HepG2 (cell line): ENCODE measurements around the gene NAT9. TPM values are rescaled to one million over a fixed set of nuclear protein-coding genes. Genes with fewer than 3 reads are reported as not detected.
A peak's percentile ranks its signal among the peaks of the same experiment; 100 is the strongest.

ENCODE experiments used
- EP300 ChIP-seq, 3 experiments: sonication (generic) in 1 of 3; formaldehyde crosslinking in 1 of 3; IDR thresholded peaks; 2 replicates each; pipeline versions ENCODE4 v1.5.1 to v1.6.1; 2011 to 2020; ENCODE audit warnings: low read depth in 2 of 3, low read length in 2 of 3, borderline replicate concordance in 1 of 3, improper control_type of control experiment in 1 of 3, mild to moderate bottlenecking in 1 of 3, missing genetic modification reagents in 1 of 3, moderate library complexity in 1 of 3
- NR2F2 ChIP-seq: IDR thresholded peaks from 2 replicates; pipeline ENCODE4 v1.6.1; 2012; ENCODE audit warnings: low read depth, inconsistent platforms, borderline replicate concordance
- SOX5 ChIP-seq: IDR thresholded peaks from 2 replicates; pipeline ENCODE4 v1.6.1; 2016; ENCODE audit warnings: borderline replicate concordance
- ZIK1 ChIP-seq: sonication (generic); formaldehyde crosslinking; IDR thresholded peaks from 2 replicates; pipeline ENCODE4 v1.5.0; 2020; ENCODE audit warnings: mild to moderate bottlenecking, low read depth, missing genetic modification reagents, borderline replicate concordance
- ZNF225 ChIP-seq: sonication (generic); formaldehyde crosslinking; IDR thresholded peaks from 2 replicates; pipeline ENCODE4 v1.4.0; 2020; ENCODE audit warnings: mild to moderate bottlenecking, missing genetic modification reagents
- ZNF746 ChIP-seq: sonication (generic); formaldehyde crosslinking; IDR thresholded peaks from 2 replicates; pipeline ENCODE4 v1.8.0; 2022; ENCODE audit warnings: mild to moderate bottlenecking, missing genetic modification reagents
- polyA plus RNA-seq, 8 experiments: library from polyadenylated mRNA; depleted of rRNA in 3 of 8; stranded (reverse) in 7 of 8; unstranded in 1 of 8; fragments of >200 nt; fragmentation: Illumina TruSeq in 4 of 8; extraction: Trizol in 4 of 8; gene quantifications; 2 replicates each; pipeline versions ENCODE4 v1.2.1 to v1.2.3, GENCODE V29; 2011 to 2016; ENCODE audit warnings: low read depth in 4 of 8, missing spikeins in 1 of 8, mixed read lengths in 1 of 8; ENCODE audit not compliant: insufficient read depth in 1 of 8
- total RNA-seq, 5 experiments: library from RNA; depleted of rRNA; stranded (reverse); fragments of >200 nt; fragmentation: Illumina TruSeq; extraction: Trizol; gene quantifications; 2 replicates each; pipeline ENCODE4 v1.2.3, GENCODE V29; 2016; ENCODE audit warnings: low read depth in 1 of 5
- TF ChIP-seq, protein P1 (sequence below): sonication (generic); formaldehyde crosslinking; IDR thresholded peaks from 2 replicates; pipeline ENCODE4 v1.4.0; 2020; ENCODE audit warnings: mild to moderate bottlenecking, missing genetic modification reagents
- TF ChIP-seq, protein P2 (sequence below): sonication (generic); formaldehyde crosslinking; IDR thresholded peaks from one replicate; pipeline ENCODE4 v1.5.1; 2020; ENCODE audit warnings: mild to moderate bottlenecking, missing genetic modification reagents; ENCODE audit errors: not compliant biosample characterization
- TF ChIP-seq, protein P3 (sequence below): IDR thresholded peaks from 2 replicates; pipeline ENCODE4 v1.6.1; 2016; ENCODE audit warnings: low read depth, missing genetic modification reagents, missing compliant biosample characterization
- TF ChIP-seq, protein P4 (sequence below): sonication (generic); formaldehyde crosslinking; IDR thresholded peaks from 2 replicates; pipeline ENCODE4 v1.4.0; 2020; ENCODE audit warnings: mild to moderate bottlenecking, missing genetic modification reagents

NAT9 gene
- total and polyA plus RNA-seq, 2 of the 13 experiments (the other 11 are each of a cell fraction or from before 2014, with no cell fraction given), result 39.7 to 44.2 TPM

DNA sequence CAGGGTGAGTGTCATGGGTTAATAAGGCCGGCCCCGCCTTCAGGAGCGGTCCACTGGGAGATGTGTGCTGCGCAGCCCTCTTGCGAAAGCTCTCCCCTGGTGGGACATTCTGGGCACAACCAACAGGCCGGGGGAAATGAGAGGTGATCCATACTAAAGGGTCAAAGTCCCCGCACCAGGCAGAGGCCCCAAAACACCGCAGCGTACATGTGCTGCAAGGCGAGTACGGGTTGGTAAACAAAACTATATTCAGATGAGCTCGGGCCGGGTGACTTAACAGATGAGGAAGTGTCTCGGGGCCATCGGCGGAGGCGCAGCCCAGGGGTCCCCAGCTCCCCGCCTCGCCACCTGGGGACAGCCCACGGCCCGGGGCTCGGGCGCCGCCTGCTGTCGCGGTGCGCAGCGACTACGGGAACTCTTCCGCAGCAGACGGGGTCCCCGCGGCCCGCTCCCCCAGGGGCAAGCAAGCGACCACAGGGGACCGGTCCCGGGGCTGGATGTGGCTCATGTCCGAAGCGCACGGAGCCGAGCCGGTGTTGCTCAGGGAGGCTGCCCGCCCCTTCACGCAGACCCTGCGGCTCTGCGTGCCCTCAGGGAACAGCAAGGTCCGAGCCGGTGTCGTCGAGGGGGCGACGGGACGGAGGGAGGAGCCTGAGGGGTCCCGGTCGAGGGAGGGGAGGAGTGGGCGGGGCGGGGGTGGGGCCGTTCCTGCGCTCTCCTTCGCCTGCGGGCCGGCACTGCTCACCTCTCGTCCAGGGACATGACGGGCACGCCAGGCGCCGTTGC is 39.4 kb downstream of the NAT9 start, which contains the start of gene RAB37 (continued):
- TF ChIP-seq, protein P1, sequence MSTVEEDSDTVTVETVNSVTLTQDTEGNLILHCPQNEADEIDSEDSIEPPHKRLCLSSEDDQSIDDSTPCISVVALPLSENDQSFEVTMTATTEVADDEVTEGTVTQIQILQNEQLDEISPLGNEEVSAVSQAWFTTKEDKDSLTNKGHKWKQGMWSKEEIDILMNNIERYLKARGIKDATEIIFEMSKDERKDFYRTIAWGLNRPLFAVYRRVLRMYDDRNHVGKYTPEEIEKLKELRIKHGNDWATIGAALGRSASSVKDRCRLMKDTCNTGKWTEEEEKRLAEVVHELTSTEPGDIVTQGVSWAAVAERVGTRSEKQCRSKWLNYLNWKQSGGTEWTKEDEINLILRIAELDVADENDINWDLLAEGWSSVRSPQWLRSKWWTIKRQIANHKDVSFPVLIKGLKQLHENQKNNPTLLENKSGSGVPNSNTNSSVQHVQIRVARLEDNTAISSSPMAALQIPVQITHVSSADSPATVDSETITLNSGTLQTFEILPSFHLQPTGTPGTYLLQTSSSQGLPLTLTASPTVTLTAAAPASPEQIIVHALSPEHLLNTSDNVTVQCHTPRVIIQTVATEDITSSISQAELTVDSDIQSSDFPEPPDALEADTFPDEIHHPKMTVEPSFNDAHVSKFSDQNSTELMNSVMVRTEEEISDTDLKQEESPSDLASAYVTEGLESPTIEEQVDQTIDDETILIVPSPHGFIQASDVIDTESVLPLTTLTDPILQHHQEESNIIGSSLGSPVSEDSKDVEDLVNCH (CRISPR knock-in tag), result no peak
- TF ChIP-seq, protein P2, sequence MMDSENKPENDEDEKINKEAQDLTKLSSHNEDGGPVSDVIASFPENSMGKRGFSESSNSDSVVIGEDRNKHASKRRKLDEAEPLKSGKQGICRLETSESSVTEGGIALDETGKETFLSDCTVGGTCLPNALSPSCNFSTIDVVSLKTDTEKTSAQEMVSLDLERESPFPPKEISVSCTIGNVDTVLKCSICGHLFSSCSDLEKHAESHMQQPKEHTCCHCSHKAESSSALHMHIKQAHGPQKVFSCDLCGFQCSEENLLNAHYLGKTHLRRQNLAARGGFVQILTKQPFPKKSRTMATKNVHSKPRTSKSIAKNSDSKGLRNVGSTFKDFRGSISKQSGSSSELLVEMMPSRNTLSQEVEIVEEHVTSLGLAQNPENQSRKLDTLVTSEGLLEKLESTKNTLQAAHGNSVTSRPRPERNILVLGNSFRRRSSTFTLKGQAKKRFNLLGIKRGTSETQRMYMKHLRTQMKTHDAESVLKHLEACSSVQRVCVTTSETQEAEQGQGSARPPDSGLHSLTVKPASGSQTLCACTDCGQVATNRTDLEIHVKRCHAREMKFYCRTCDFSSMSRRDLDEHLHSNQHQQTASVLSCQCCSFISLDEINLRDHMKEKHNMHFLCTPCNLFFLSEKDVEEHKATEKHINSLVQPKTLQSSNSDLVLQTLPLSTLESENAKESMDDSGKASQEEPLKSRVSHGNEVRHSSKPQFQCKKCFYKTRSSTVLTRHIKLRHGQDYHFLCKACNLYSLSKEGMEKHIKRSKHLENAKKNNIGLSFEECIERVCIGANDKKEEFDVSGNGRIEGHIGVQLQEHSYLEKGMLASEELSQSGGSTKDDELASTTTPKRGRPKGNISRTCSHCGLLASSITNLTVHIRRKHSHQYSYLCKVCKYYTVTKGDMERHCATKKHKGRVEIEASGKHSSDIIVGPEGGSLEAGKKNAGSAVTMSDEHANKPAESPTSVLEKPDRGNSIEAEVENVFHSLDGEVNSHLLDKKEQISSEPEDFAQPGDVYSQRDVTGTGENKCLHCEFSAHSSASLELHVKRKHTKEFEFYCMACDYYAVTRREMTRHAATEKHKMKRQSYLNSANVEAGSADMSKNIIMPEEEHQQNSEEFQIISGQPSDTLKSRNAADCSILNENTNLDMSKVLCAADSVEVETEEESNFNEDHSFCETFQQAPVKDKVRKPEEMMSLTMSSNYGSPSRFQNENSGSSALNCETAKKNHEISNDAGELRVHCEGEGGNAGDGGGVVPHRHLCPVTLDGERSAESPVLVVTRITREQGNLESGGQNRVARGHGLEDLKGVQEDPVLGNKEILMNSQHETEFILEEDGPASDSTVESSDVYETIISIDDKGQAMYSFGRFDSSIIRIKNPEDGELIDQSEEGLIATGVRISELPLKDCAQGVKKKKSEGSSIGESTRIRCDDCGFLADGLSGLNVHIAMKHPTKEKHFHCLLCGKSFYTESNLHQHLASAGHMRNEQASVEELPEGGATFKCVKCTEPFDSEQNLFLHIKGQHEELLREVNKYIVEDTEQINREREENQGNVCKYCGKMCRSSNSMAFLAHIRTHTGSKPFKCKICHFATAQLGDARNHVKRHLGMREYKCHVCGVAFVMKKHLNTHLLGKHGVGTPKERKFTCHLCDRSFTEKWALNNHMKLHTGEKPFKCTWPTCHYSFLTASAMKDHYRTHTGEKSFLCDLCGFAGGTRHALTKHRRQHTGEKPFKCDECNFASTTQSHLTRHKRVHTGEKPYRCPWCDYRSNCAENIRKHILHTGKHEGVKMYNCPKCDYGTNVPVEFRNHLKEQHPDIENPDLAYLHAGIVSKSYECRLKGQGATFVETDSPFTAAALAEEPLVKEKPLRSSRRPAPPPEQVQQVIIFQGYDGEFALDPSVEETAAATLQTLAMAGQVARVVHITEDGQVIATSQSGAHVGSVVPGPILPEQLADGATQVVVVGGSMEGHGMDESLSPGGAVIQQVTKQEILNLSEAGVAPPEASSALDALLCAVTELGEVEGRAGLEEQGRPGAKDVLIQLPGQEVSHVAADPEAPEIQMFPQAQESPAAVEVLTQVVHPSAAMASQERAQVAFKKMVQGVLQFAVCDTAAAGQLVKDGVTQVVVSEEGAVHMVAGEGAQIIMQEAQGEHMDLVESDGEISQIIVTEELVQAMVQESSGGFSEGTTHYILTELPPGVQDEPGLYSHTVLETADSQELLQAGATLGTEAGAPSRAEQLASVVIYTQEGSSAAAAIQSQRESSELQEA (CRISPR knock-in tag), result peak; percentile 48
- TF ChIP-seq ZNF746, result peak; percentile 96
- TF ChIP-seq ZNF225 (CRISPR knock-in tag), result peak; percentile 72; the same call in 1 of the 2 replicates
- TF ChIP-seq SOX5 (CRISPR knock-in tag), result peak; percentile 75
- TF ChIP-seq NR2F2, result peak; percentile 42; the same call in 1 of the 2 replicates
- TF ChIP-seq, protein P3, sequence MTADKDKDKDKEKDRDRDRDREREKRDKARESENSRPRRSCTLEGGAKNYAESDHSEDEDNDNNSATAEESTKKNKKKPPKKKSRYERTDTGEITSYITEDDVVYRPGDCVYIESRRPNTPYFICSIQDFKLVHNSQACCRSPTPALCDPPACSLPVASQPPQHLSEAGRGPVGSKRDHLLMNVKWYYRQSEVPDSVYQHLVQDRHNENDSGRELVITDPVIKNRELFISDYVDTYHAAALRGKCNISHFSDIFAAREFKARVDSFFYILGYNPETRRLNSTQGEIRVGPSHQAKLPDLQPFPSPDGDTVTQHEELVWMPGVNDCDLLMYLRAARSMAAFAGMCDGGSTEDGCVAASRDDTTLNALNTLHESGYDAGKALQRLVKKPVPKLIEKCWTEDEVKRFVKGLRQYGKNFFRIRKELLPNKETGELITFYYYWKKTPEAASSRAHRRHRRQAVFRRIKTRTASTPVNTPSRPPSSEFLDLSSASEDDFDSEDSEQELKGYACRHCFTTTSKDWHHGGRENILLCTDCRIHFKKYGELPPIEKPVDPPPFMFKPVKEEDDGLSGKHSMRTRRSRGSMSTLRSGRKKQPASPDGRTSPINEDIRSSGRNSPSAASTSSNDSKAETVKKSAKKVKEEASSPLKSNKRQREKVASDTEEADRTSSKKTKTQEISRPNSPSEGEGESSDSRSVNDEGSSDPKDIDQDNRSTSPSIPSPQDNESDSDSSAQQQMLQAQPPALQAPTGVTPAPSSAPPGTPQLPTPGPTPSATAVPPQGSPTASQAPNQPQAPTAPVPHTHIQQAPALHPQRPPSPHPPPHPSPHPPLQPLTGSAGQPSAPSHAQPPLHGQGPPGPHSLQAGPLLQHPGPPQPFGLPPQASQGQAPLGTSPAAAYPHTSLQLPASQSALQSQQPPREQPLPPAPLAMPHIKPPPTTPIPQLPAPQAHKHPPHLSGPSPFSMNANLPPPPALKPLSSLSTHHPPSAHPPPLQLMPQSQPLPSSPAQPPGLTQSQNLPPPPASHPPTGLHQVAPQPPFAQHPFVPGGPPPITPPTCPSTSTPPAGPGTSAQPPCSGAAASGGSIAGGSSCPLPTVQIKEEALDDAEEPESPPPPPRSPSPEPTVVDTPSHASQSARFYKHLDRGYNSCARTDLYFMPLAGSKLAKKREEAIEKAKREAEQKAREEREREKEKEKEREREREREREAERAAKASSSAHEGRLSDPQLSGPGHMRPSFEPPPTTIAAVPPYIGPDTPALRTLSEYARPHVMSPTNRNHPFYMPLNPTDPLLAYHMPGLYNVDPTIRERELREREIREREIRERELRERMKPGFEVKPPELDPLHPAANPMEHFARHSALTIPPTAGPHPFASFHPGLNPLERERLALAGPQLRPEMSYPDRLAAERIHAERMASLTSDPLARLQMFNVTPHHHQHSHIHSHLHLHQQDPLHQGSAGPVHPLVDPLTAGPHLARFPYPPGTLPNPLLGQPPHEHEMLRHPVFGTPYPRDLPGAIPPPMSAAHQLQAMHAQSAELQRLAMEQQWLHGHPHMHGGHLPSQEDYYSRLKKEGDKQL, result peak; percentile 55; the same call in 1 of the 2 replicates
- no peak for TF ChIP-seq ZIK1 (CRISPR knock-in tag)
- TF ChIP-seq, protein P4, sequence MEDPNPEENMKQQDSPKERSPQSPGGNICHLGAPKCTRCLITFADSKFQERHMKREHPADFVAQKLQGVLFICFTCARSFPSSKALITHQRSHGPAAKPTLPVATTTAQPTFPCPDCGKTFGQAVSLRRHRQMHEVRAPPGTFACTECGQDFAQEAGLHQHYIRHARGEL (CRISPR knock-in tag), result no peak
- peak; percentile 85 to 87 for TF ChIP-seq EP300 (IDR thresholded peaks at IDR 0.05; ENCODE audit: low read depth in 2 of 2, low read length in 2 of 2)
- TF ChIP-seq EP300 (CRISPR knock-in tag; IDR thresholded peaks at IDR 0.05; ENCODE audit: borderline replicate concordance), result peak; percentile 75; the same call in 1 of the 2 replicates
